GM19193 (cell line): Measurements from ENCODE around the gene PRAMEF9.
"Not testable (repeated sequence)": the region's sequence is repeated elsewhere in the genome, so short reads cannot be mapped to it uniquely, and the experiment has no call there.

Experiments
- POLR2A ChIP-seq: IDR thresholded peaks from 4 replicates; pipeline ENCODE4 v1.6.1; 2011; ENCODE audit not compliant: insufficient read depth, insufficient read length; ENCODE audit errors: extremely low read depth

Gene PRAMEF9

GRCh38 chr1:13171548-13171947, at the start of gene PRAMEF9:
PRAMEF9 (plus strand) TSS chr1:13171848; CDS start chr1:13175281, 3,433 bp downstream.
- TF ChIP-seq POLR2A, result not testable (repeated sequence)

GRCh38 chr1:13155909-13156308, 15.7 kb upstream of the PRAMEF9 start, which contains the start of gene PRAMEF26:
PRAMEF26 (minus strand) TSS chr1:13156009; CDS start chr1:13153095, 2,914 bp downstream.
- not testable (repeated sequence) for TF ChIP-seq POLR2A

- not testable (repeated sequence) for TF ChIP-seq POLR2A
Measured at GRCh38 chr1:13165531-13165930, 6.1 kb upstream of the PRAMEF9 start, which contains the start of gene HNRNPCL4. HNRNPCL4 (minus strand) TSS chr1:13165631; CDS start chr1:13165467, 164 bp downstream.

GRCh38 chr1:13201309-13201708, 29.7 kb downstream of the PRAMEF9 start, which contains the start of gene PRAMEF13:
PRAMEF13 (minus strand) TSS chr1:13201409; CDS start chr1:13199589, 1,820 bp downstream.
- not testable (repeated sequence) for TF ChIP-seq POLR2A

- no peak for TF ChIP-seq POLR2A
Measured at GRCh38 chr1:13224480-13225060, 52.9 kb downstream of the PRAMEF9 start.

GRCh38 chr1:13225675-13226204, 54.1 kb downstream of the PRAMEF9 start, which contains the start of gene PRAMEF18:
PRAMEF18 (minus strand) TSS chr1:13226154; CDS start chr1:13226106, 48 bp downstream.
- not testable (repeated sequence) for TF ChIP-seq POLR2A

GRCh38 chr1:13228343-13228781, 56.7 kb downstream of the PRAMEF9 start:
- TF ChIP-seq POLR2A, result no peak
